HG02571 (cell line): Measurements from ENCODE around the gene IFT172.
"Not testable (repeated sequence)": the region's sequence is repeated elsewhere in the genome, so short reads cannot be mapped to it uniquely, and the experiment has no call there.

ENCODE experiments used
- ATAC-seq: cut with Tn5 transposase; IDR thresholded peaks from one replicate; pipeline ENCODE4 v1.9.1; 2021; ENCODE audit warnings: mild to moderate bottlenecking, moderate library complexity; ENCODE audit not compliant: unreplicated experiment

Gene IFT172

GRCh38 chr2:27489498-27490397, at the start of gene IFT172:
Gene IFT172, minus strand, starts transcription at chr2:27489743. Its CDS starts 90 bp downstream, at chr2:27489653.
- ATAC-seq: peak; percentile 97

DNA sequence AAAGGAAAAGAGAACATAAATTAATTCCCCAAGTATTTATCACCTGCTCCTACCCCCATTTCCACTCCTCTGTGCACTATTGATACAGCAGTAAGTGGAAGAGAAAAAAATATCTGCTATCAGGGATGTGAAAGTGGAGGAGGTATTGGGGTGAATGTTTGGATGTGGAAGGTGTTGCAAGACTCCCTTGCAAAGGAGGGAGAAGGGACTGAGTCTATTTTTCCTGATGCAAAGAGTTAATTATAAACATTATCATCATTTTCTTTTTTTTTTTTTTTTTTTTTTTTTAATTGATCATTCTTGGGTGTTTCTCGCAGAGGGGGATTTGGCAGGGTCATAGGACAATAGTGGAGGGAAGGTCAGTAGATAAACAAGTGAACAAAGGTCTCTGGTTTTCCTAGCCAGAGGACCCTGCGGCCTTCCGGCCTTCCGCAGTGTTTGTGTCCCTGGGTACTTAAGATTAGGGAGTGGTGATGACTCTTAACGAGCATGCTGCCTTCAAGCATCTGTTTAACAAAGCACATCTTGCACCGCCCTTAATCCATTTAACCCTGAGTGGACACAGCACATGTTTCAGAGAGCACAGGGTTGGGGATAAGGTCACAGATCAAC, 49.4 kb upstream of the IFT172 start:
- ATAC-seq: not testable (repeated sequence)

DNA sequence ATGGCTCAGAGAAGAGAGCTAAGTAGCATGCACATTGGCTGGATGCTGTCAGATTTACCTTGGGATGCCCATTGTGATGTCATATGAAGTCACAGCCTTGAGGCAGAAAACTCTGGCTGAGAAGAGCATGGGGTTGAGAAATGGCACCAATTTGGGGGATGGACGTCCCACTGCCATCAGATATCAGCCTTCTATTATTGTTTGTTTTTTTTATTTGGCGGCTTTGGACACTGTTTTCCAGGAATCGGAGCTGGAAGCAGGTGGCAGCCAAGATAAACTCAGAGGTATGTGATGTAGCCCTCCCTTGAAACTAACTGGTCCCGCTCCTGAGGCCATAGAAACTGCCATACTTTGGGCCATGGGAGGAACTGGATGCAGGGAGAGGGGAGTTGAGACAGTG, 47.7 kb upstream of the IFT172 start:
- ATAC-seq: no peak

GRCh38 chr2:27531983-27532382, 42.4 kb upstream of the IFT172 start:
- no peak for ATAC-seq

DNA sequence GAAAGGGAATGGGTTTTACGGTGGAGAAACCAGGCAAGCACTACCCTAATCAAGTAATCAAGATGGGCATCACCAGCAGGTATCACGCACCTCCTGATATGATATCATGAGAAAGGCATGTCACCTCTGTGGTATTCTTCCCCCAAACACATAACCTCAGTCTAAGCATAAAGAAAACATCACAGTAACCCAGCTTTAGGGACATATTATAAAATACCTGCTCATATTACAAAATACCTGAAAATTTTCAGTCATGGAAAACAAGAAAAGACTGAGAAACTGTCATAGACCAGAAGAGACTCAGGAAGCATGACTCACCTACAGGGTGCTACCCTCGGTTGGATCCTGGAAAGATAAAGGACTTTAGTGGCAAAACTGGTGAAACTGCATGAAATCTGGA, 37.6 kb upstream of the IFT172 start:
- ATAC-seq: no peak

- ATAC-seq: no peak
Measured at GRCh38 chr2:27522400-27522945, 32.9 kb upstream of the IFT172 start.

DNA sequence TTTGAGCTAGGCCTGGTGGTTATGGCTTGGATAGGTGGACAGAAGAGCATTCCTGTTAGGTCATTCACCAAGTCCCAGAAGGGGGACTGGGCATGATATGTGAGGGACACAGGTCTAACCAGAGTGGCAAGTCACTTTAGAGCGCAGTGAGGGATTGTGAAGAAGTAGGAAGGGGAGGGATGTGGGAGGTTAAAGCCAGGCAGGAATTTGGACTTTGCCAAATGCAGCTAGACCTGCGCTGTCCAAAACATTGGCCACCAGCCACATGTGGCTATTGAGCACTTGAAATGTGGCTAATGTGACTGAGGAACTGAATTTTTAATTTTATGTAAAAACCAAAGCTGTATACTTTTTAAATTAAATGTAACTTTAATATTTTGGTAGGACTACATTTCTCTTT, 30.8 kb upstream of the IFT172 start:
- ATAC-seq: no peak

DNA sequence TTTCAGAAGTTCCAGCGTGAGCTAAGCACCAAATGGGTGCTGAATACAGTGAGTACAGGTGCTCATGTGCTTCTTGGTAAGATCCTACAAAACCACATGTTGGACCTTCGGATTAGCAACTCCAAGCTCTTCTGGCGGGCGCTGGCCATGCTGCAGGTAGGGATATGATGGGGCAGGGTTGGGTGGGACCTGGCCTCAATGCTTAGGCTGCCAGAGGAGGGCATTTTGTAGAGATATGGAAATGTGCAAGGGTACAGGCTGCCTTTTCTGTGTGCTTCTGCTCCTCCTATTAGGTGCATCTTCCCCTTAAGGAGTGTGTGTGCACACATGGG, 29.2 kb upstream of the IFT172 start:
- no peak for ATAC-seq

DNA sequence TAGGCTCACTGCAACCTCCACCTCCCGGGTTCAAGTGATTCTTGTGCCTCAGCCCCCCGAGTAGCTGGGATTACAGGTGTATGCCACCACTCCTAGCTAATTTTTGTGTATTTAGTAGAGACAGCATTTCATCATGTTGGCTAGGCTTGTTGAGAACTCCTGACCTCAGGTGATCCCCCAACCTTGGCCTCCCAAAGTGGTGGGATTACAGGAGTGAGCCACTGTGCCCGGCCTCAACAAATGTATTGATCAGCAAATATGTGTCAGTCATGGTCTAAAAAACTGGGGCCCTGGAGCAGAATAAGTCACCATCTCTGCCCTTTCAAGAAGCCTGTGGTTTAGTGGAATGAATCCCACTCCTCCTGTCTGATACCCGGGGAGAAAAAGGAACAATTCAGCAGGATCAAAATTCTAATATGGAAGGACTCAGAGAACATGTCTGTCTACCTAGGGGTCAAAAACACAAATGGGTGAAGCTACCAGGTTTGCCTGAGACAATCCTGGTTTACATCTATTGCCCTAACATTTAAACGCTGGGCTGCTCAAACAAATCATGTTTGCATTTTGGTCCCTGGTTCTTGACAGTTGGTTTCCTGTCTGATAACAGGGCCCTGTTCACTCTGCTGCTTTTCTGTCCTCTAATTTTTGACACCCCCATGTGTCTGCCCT, 28.7 kb upstream of the IFT172 start:
- ATAC-seq: no peak

DNA sequence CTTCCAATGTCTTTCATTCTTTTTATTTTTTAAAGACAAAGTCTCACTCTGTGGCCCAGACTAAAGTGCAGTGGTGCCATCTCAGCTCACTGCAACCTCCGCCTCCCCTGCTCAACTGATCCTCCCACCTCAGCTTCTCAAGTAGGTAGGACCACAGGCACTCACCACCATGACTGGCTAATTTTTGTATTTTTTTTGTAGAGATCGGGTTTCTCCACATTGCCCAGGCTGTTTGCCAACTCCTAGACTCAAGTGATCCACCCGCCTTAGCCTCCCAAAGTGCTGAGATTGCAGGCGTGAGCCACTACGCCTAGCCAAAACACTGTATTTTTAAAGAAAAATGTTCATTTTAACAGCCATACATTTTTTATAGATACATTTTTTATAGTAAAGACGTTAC, 19.8 kb upstream of the IFT172 start:
- ATAC-seq: no peak

GRCh38 chr2:27507293-27507692, 17.8 kb upstream of the IFT172 start:
- no peak for ATAC-seq

- ATAC-seq: no peak
Measured at GRCh38 chr2:27506587-27506986, 17.0 kb upstream of the IFT172 start.

- ATAC-seq: no peak
Measured at GRCh38 chr2:27502142-27502541, 12.6 kb upstream of the IFT172 start.

DNA sequence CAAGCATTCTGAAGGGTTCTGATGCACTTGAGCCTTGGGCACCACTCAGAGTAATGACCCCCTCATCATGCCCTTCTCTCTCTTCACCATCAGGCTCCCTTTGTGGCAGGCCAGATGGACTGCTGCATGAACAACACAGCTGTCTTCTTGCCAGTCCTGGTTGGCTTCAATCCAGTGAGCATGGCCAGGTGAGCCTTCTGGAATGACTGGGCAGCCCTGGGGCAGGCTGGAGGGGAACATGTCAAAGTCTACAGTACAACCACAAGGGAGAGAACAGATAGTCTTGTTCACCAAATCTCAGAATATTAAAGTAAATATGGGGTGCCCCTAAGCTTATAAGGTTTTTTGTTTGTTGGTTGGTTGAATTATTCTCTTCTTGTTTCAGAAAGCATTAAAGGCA, 11.5 kb upstream of the IFT172 start:
- no peak for ATAC-seq

- no peak for ATAC-seq
Measured at GRCh38 chr2:27498975-27499374, 9.4 kb upstream of the IFT172 start.

- ATAC-seq: no peak
Measured at GRCh38 chr2:27497288-27497627, 7.7 kb upstream of the IFT172 start.

DNA sequence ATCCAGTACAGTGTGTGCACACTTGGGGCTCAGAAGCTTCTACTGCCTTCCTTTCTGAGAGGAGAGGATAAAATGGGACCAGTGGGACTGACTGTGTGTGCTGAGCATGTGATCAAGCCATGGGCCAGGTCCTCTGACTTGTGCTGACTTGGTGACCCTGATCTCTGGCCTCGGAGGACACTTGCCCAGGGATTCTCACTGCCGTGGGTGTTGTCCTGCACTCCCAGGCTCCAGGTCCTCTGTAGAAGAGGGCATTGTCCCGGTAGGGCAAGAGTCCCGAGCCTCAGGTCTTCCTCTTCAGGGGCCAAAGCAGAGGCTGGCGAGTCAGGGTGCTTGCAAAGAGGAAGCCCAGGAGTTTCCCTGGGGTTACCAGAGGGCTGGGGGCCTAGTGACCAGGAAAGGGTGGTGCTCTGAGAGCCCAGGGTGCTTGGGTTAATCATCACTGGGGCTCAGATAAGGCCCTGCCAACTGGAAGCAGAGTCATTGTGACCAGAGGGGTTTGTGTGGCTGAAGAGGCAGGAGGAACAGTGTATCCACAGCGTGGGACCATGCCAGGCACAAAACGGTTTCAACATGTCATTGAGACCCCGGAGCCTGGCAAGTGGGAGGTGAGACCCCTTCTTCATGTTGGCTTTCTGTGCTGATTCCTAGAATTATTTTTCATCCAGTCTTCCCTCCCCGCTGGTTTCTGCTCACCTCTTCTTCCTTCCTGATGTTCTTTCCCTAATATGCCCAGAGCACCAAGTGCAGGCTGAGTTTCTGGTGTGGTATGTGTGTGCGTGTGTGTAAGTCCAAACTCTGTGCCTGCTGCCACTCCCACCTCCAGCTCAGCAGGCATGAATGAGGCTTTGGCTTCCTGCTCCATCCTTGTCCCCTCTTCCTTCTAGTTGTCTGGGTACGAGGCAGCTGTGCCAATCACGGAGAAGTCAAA, 7.1 kb upstream of the IFT172 start, which contains the start of gene GCKR:
Gene GCKR, plus strand, starts transcription at position 483 of the 931 bp plus-strand sequence. Its CDS starts 66 bp downstream, at position 549.
- ATAC-seq: no peak

DNA sequence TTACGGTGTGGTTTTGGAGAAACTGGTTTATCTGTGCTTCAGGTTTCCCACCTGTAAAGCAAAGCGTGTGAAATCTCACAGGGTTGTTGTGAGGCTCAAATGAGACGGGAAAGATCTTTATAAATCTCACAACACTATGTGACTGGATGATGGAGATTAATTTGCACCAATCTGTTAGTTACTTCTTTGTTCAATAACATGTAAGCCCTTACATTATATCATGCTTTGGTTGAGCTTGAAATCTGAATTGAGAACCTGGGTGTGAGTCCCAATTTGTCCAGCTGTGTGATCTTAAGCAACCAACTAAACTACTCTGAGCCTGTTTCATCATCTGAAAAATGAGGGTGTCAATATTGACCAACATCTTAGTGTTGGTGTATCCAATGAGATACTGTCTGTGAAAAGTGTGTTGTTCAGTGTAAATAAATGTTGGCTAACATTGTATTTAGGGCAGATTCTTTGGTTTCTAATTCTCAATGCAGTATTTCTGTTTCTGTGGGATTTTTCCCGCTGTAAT, 6.4 kb upstream of the IFT172 start:
- no peak for ATAC-seq

DNA sequence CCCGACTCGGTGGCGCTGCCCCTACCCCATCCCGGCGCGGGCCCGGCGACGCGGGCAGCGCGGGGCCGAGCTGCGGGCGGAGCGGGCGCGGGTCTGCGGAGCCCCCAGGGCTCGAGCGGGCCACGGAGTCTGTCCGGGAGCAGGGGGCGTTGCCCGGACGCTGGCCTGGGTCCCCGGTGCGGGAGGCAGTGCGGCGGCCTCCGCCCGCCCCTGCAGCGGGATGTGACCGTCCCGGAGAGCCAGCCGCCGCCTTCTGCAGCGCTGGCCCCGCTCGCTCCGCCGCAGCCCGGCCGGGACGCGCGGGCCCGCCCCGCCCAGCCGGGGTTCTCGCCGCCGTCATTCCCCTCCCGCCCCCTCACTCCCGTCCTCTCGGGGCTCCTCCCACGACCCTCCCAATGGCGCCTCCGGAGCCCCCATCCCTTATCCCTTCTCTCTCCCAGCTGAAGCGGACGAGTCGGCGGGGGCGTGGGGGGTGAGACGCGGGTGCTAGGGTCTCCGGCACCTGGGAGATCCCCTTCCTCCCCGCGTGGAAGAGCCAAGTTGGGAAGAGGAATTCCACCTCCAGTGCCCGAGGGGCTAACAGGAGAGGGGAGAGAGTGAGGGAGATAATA, 5.5 kb upstream of the IFT172 start, which contains the start of gene FNDC4:
Gene FNDC4, minus strand, starts transcription at position 257 of the 611 bp plus-strand sequence. CDS start 521 bp downstream, outside the sequence.
- no peak for ATAC-seq
